HG03469 (cell line): ENCODE results near the gene SPINK4.
A peak's percentile ranks its signal among the peaks of the same experiment; 100 is the strongest.

Experiments used
- ATAC-seq: cut with Tn5 transposase; IDR thresholded peaks from one replicate; pipeline ENCODE4 v1.9.1; 2021; ENCODE audit warnings: mild to moderate bottlenecking, moderate library complexity, moderate number of reproducible peaks; ENCODE audit not compliant: unreplicated experiment

The SPINK4 gene

GRCh38 chr9:33290247-33291030, 50.5 kb downstream of the SPINK4 start, which contains the start of gene NFX1:
NFX1 (plus strand) TSS chr9:33290516; CDS start chr9:33290573, 57 bp downstream.
- ATAC-seq = peak; percentile 77

- ATAC-seq = no peak
These were observed 51.0 kb downstream of the SPINK4 start for GRCh38 chr9:33291031-33291397.

DNA sequence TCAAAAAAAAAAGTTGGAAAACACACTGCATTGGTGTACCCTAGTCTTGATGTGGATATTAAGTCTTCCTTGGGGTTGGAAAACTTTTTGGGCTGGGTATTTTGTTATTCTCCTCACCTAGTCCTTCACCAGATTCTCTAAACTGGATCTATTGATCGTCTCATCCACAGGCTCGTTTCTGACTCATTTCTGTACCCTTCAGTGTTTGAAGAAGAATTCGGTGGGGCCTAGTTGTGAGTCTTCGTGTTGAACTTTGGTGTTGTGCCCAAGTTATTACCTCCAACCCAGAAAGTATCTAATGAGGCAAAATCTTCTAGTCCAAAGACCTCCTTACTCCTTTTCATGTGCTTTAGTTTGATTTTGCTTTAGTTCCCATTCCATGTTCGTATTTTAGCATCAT, 51.9 kb downstream of the SPINK4 start:
- ATAC-seq = no peak

- no peak for ATAC-seq
These were observed 53.8 kb downstream of the SPINK4 start for GRCh38 chr9:33293782-33294181.

GRCh38 chr9:33294670-33295432, 54.9 kb downstream of the SPINK4 start:
- ATAC-seq = no peak

GRCh38 chr9:33295571-33295970, 55.6 kb downstream of the SPINK4 start:
- peak; percentile 37 for ATAC-seq

- ATAC-seq = peak; percentile 93
These were observed 57.5 kb downstream of the SPINK4 start for GRCh38 chr9:33297432-33297831.
